WERI-Rb-1 (cell line): ENCODE measurements around the gene SERPINB8.
A peak's percentile ranks its signal among the peaks of the same experiment; 100 is the strongest.

Experiments used
- DNase-seq: peaks from one replicate; pipeline ENCODE4 v3.0.0-alpha.2; 2020
- H3K27ac ChIP-seq: fragments of 250-450 bp; sonication (Bioruptor Pico); 2 replicates; pipeline ENCODE4 v1.5.1; 2020; ENCODE audit warnings: mild to moderate bottlenecking, moderate library complexity
- H3K27me3 ChIP-seq: fragments of 250-450 bp; sonication (Bioruptor Pico); 2 replicates; pipeline ENCODE4 v1.5.1; 2021; ENCODE audit warnings: mild to moderate bottlenecking, low read depth, moderate library complexity; ENCODE audit not compliant: insufficient read depth, severe bottlenecking
- H3K36me3 ChIP-seq: fragments of 250-450 bp; sonication (Bioruptor Pico); 2 replicates; pipeline ENCODE4 v1.5.1; 2020; ENCODE audit warnings: mild to moderate bottlenecking, moderate library complexity
- H3K4me3 ChIP-seq: 2 replicates; pipeline ENCODE4 v1.5.1; 2011; ENCODE audit warnings: low read depth, mild to moderate bottlenecking, control low read depth, low read length
- H3K9me3 ChIP-seq: fragments of 250-450 bp; sonication (Bioruptor Pico); 2 replicates; pipeline ENCODE4 v1.5.1; 2021; ENCODE audit warnings: mild to moderate bottlenecking, moderate library complexity; ENCODE audit not compliant: severe bottlenecking
- TF ChIP-seq, protein P1 (sequence below): IDR thresholded peaks from 2 replicates; pipeline ENCODE4 v1.5.1; 2011; ENCODE audit warnings: low read depth, mild to moderate bottlenecking, control low read depth, inconsistent platforms, low read length

Gene SERPINB8

DNA sequence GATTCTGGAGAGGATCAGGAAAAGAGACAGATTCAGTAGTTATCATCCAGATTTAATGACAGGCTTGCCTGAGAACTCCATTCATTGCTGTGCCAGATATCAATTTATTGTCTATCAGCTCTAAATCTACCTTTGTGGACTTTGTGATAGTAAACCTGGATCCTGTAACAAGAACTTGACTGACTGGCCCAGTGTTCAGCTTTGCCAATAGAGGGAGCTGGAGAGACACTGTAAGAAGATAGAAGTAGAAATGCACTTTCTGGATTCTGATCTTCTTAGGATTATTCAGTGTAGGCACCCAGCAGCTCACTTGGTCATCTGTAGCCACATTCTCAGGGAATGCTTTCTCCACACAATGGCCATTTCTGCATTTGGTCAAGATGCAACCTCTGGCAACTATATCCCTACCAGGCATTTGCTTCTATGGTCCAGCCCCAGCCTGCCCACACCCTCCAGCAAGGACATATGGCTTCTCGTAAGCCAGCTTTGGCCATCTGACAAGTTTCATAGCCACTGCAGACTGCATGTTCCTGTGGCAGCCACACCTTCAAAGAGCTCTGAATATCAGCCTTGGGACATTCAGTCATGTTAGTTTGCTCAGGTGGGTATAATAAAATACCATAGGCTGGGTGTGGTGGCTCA lies 6.1 kb upstream of the SERPINB8 start:
- DNase-seq, result peak; percentile 73
- TF ChIP-seq, protein P1, sequence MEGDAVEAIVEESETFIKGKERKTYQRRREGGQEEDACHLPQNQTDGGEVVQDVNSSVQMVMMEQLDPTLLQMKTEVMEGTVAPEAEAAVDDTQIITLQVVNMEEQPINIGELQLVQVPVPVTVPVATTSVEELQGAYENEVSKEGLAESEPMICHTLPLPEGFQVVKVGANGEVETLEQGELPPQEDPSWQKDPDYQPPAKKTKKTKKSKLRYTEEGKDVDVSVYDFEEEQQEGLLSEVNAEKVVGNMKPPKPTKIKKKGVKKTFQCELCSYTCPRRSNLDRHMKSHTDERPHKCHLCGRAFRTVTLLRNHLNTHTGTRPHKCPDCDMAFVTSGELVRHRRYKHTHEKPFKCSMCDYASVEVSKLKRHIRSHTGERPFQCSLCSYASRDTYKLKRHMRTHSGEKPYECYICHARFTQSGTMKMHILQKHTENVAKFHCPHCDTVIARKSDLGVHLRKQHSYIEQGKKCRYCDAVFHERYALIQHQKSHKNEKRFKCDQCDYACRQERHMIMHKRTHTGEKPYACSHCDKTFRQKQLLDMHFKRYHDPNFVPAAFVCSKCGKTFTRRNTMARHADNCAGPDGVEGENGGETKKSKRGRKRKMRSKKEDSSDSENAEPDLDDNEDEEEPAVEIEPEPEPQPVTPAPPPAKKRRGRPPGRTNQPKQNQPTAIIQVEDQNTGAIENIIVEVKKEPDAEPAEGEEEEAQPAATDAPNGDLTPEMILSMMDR, result peak; percentile 84
- Histone ChIP-seq H3K27ac (no peak overlapping the region), H3K27me3 (no peaks in the 10 kb centered on the region), H3K4me3 (no peak overlapping the region), H3K9me3 (no peaks in the 10 kb centered on the region), H3K36me3 (no peaks in the 10 kb centered on the region)

DNA sequence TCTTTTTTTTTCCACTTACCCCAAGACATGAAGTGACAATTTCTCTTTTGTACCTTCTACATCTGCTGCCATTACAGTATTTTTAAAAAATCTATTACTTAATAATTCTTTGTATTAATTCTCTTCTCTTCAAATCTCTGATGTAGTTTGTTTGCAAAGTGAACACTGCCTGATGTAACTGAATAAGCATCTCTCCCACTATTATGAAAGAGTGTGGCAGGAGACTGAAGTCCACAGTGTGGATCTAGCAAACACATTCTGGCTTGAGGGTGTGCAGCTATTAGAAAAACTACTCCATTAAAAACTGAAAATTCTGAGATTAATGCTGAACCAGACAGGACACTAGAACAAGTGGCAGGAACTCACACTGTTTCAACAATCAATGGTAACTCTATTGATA lies 5.0 kb upstream of the SERPINB8 start:
- H3K36me3 ChIP-seq, result no peaks in the 10 kb centered on the region
- no peaks in the 10 kb centered on the region for H3K27me3 ChIP-seq
- TF ChIP-seq, protein P1, result no peak
- H3K4me3 ChIP-seq, result no peak overlapping the region
- DNase-seq, result no peak
- H3K9me3 ChIP-seq, result no peaks in the 10 kb centered on the region
- H3K27ac ChIP-seq, result no peak overlapping the region

DNA sequence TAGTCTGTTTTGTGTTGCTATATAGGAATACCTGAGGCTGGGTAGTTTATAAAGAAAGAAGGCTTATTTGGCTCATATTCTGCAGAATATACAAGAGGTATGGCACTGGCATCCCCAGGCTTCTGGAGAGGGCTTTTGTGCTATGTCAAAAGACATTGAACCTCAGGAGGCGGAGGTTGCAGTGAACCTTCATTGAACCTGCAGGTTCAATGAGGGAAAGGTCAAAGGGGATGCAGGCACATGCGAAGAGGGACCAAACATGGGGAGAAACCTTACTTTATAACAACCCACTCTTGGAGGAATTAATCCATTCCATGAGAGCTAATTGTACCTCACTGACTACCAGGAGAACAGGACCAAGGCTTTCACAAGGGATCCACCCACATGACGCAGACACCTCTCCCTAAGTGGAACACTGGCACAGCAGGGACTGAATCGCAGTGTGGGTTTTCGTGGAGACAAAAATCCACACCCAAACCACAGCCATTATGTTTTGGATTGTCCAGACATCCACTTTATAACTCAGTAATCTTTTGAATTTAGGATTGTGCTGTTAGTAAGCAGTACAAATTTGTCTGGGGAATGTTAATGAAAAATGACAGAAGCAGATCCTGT lies 4.1 kb upstream of the SERPINB8 start:
- Histone ChIP-seq H3K27ac (no peak overlapping the region), H3K27me3 (no peaks in the 10 kb centered on the region), H3K4me3 (no peak overlapping the region), H3K36me3 (no peaks in the 10 kb centered on the region; the same call in 1 of the 2 replicates), H3K9me3 (no peaks in the 10 kb centered on the region)
- TF ChIP-seq, protein P1, result no peak
- DNase-seq, result no peak

DNA sequence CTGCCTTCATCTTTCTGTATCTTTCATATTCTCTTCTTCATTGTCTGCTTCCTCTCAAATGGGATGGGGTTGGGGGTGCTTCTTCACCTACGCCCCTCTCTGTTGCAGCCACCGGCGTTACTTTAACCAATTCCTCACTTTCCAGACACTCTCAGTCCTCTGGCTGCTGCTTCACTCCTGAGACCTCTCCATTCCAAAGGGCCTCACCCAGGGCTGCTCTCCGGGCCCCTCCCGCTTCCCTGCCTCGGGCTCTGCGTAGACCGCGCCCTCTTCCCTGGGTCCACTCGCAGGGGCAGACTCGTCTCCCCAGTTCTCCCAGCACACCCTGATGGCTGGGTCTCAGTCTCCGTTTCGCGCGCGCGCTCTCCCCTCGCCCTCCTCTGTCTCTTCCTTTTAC lies 926 bp downstream of the SERPINB8 start:
- no peaks in the 10 kb centered on the region for H3K27me3 ChIP-seq
- H3K27ac ChIP-seq, result peak overlapping the region; percentile 80
- H3K9me3 ChIP-seq, result no peaks in the 10 kb centered on the region
- no peaks in the 10 kb centered on the region; the same call in 1 of the 2 replicates for H3K36me3 ChIP-seq
- DNase-seq, result peak; percentile 48
- TF ChIP-seq, protein P1, result no peak
- H3K4me3 ChIP-seq, result peak overlapping the region; percentile 91

DNA sequence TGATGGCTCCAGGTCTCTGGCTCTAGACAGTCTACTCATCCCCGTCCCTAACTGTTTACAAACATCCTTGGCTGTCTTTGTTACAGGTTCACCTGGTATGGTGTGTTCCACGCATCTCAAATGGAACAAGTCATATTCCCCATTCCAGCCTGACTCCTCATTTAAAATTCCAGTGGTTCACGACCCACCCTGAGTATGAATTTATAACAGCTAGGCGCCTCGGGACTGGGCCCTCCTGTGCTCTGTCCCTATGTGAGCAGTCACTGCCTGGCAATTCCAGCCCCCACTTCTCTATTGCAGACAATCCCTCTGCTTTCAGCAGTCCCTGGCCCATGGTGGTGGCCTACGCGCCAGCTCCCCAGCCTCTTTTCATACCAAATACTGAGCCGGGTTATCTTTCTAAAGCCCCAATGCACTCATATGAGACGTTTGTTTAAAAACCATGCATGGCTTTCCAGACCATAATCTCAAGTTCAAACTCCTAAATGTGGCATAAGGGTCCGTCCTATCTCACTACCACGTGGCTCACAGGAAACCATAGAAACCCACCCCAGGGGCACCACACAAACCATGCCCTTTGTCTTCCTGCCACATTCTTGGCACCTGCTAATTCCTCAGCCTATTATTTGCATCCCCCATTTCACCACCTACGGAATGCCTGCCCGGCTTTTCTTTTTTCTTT lies 1.6 kb downstream of the SERPINB8 start:
- no peaks in the 10 kb centered on the region for H3K9me3 ChIP-seq
- H3K27me3 ChIP-seq, result no peaks in the 10 kb centered on the region
- H3K4me3 ChIP-seq, result no peak overlapping the region
- DNase-seq, result no peak
- no peaks in the 10 kb centered on the region; the same call in 1 of the 2 replicates for H3K36me3 ChIP-seq
- TF ChIP-seq, protein P1, result no peak
- no peak overlapping the region; the same call in 1 of the 2 replicates for H3K27ac ChIP-seq
